NOMO-1 treated with dmso at 0.1 percent for 144 hours (cell line): Measurements from ENCODE around the gene MRO.
A peak's percentile ranks its signal among the peaks of the same experiment; 100 is the strongest.
"Not testable (repeated sequence)": the region's sequence is repeated elsewhere in the genome, so short reads cannot be mapped to it uniquely, and the experiment has no call there.

Experiments
- DNase-seq: peaks from one replicate; lab custom pipeline; 2025; ENCODE audit not compliant: unreplicated experiment; lab: John Stamatoyannopoulos, UW

MRO gene

DNA sequence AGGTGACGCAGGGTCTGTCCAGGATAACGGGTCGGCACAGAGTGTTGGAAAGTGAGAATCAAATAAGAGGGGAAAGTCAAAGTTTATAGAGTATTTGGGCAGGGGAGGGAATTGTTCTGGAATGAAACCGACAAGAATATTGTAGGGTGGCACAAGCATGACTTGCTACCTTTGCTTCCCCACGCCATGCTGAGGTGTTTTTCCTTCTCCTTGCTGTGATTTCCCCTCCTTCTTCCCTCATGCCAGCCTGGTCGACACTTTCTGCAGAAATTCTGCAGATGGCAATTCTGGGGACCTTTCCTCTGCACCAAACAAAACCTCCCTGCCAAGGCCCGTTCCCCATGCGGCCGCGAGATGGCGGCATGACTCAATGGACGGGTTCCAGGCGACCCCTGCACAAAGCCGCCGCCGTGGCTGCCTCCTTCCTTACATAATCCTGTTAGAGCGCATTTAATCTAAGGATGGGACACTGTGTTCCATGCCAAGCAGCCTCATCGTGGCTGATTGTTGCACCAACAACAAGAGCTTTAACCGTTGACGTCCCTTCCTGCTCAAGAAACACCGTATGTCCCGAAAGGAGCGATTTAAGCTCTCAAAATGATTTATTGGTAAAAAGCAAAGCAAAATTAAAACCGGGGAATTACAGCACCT is at the start of gene MRO:
Gene MRO, minus strand, starts transcription at position 289 of the 651 bp plus-strand sequence. CDS start 10,616 bp downstream, outside the sequence.
- peak; percentile 65 for DNase-seq

DNA sequence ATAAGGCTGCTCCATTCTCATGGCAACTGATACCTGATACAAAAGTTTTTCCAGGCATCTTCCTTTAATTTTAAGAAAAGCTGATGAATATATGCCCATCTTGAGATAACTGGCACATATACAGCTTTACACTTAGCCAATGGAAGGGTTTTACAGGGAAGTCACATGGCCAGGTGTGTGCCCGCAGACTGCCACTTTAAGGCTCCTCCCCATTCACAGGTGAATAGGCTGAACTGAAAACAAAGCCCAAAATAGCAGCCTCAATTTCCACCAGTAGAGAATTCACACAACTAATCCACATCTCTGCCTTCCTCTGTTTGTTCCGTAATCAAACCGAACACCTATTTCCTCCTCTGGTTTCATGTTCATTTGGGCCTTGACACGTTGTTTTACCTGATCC is 49.3 kb upstream of the MRO start:
- DNase-seq, result no peak

DNA sequence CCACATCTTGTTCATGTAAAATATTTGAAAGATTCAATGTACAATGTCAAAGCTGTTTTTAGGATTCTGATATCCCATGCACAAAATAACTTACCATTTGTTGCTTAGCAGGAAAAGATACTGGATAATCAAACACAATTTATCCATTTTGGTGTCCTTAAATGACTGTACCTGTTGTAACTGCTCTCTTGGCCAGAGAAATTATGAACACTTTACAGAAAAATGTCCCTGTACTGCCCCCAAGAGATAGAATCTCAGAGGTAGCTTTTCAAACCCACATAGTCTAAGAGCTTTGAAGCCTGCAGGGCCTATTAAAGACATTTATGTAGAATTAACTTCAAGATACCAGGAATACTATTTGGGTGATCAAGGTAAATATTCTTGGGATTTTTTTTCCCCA is 46.9 kb upstream of the MRO start:
- no peak for DNase-seq

DNA sequence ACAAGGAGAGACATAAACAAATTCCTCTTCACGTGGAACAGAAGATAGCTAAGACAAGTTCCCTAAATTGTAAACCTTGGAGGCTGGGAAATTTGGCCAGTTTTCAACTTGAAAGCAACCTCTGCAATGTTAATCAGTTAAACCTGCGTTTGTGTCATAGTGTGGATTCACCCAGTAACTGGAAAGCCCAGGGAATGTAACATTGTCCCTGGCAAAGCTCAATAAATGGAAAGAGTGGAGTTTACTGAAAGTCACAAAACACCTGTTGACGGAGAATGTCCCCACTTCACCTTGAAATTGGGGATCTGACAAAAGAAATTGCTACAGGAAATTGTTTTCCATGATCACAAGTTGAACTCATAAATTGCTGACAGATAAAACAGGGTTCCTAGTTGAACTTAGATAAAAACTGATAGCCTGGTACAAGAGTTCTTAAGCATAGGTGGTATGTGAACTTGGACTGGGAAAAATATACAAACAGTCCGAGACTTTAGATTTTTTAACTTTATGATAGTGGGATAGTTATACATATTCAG is 44.1 kb upstream of the MRO start:
- no peak for DNase-seq

DNA sequence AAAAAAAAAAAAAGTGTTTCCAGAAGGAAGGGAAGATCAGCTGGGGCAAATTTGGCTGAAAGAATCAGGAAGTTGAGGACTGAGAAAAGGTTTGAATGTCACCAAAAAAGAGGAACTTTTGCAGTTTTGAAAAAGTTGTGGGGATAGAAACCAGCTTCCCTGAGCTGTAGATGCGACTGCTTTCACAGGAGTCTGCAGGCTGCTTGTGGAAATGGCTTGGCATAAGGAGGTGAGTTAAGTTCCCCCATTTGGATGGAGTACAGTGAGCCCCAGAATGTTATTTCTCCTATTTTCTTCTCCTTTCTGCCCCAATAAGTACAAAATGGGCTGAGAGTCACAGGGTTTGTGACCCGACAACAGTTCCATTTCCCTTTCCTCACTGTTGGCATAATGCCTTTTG is 42.6 kb upstream of the MRO start:
- peak; percentile 62 for DNase-seq

DNA sequence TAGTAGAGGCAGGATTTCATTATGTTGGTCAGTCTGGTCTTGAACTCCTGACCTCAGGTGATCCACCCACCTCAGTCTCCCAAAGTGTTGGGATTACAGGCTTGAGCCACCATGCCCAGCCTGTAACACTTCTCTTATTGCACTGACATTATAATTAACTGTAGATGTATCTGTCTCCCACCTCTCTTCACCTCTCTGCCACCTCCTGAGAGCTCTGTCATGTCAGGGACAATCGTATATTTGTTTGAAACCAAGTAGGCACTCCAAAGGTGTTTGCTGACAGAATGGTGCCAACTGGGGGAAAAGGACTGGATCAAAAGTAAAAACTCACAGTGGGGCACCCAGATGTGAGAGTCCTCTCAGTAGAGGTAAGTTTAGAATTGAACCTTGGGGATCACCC is 41.8 kb upstream of the MRO start:
- DNase-seq, result no peak

DNA sequence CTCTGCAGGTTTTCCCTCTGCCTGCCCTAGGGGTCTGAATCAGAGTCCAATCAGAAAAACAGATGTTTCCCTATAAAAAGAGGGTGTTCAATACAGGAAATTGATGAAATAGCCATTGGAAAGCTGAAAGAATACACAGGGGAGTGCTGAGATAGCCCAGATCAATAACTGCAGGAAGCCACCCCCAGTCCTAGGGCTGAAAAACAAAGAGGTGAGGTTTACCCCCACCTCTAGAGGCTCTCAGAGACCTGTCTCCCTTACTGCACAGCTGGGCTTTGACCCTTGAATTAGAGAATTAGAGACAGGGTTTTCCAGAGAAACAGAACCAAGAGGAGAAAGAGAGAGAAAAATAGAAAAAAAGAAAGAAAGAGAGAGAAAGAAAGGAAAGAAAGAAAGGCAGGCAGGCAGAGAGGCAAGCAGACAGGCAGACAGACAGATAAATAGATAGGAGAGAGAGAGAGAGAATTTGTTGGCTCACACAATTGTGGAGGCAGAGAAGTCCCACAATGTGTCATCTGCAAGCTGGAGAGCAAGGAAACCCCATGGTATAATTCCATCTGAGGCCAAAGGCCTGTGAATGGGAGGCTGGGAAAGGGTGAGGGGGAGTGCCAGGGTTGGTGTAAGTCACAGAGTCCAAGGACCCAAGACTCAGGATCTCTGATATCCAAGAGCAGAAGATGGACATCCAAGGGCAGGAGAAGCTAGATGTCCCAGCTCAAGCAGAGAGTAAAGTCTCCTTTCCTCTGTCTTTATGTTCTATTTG is 40.2 kb upstream of the MRO start:
- no peak for DNase-seq

DNA sequence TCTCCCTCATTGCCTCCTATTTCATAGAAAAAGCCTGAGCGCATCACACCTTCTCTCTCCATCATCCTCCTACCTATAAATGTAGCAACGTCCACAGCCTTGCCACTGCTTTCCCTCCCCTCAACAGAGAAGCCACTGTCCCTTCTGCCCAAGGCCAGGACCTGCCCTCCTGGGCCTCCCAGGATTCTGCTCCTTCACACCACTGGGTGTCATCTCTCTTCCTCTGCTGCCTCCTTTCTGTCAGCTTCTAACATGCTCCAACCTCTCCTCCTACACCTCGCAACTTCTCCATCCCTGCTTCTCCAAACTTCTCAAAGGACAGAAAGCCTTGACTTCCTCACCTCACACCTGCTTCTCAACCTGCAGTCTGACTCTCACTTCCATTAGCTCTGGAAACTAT is 37.9 kb upstream of the MRO start:
- no peak for DNase-seq

DNA sequence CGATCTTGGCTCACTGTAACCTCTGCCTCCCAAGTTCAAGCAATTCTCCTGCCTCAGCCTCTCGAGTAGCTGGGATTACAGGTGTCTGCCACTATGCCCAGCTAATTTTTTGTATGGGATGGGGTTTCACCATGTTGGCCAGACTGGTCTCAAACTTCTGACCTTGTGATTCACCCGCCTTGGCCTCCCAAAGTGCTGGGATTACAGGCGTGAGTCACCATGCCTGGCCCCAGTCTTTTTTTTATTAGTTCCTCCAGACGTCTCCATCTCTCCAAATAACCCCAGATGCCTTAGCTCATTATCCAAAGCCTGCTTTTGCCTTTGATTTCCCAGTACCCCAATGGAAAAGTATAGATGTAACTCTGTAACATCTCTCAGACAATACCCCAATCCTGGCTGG is 37.4 kb upstream of the MRO start:
- not testable (repeated sequence) for DNase-seq

DNA sequence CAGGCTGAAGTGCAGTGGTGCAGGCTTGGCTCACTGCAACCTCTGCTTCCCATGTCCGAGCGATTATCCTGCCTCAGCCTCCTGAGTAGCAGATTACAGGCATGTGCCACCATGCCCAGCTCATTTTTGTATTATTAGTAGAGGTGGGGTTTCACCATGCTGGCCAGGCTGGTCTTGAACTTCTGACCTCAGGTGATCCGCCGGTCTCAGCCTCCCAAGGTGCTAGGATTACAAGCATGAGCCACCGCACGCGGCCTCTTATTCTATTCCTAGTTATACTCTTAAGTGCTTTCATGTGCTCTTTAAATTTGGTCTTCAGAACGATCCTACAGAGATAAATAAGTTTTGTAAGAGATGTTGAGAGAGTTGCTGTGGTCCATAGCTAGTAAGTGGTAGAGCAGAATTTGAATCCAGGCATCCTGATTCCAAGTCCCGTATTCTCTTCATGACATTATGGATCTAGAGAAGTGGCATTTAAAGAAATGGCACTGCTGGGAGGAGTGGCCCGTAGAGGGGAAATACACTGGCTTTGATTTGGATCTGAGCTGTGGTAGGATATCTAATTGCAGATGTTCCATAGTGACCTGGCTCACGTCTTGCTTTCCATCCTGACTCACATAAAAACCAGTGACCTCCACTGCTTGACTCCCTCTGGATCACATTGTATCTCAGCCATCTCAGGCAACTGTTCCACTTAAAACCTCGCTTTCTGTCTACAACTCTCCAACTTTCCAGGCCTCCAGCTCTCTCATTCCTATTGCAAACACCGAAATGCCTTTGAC is 36.4 kb upstream of the MRO start:
- no peak for DNase-seq

DNA sequence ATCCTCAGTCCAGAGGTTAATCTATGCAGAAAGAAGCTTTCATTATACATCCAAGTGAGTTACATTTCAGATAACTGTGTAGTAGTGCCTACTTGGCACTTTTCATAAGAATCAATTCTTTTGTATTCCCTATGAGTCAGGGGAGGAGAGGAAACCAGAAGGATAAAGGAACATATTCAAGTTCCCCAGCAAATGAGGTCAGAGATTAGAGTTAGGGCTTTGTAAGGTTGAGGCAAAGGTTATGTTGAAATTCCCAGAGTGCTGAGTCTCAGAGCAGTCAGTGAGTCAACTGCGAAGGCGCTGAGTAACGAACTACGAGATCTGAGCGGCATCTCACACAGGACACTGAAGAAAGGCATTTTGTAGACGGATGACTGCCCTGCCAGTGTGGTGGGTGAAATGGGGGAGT is 34.1 kb upstream of the MRO start:
- no peak for DNase-seq

DNA sequence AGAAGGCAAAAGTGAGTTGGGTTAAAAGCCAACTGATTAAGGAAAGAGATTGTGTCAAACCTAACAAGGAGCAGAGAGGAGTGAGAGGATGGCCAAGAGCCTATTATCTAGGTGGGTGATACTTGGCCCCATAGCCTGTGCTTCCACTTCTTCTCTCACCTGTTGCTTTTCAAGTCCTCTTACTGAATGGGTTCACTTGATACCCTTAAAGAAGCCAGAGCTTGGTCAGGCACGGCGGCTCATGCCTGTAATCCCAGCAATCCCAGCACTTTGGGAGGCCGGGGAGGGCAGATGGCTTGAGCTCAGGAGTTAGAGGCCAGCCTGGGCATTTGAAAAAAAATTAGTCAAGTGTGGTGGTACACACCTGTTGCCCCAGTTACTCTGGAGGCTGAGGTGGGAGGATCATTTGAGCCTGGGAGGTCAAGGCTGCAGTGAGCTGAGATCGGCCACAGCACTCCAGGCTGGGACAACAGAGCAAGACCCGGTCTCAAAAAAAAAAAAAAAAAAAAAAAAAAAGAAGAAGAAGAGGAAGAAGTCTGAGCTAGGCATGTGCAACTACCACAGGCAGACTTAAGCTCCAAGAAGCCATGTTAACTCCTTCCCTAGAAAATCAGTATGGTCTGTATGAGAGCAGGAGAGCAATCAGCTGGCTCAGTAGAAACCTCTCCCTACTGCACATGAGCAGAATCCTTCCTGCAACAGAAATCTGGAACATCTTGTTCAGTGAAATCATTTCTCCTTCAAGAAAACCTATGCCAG is 30.7 kb upstream of the MRO start:
- DNase-seq, result no peak

DNA sequence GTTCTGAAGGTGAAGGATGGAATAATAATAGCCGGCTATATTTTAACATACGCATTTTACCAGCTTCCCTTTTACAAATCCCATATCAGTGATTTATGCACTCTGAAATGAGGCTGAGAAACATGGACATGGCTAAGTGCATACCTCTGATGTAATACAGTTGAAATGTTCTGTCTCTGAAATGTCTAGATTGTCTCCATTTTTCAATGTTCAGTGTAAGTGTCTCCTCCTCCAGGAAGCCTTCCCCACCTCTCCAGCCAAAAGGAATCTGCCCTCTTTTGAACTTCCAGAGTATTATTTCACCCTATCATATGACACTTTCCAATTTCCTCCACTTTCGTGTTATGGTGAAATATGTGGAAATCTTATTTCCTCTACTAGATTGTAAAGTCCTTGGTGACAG is 29.6 kb upstream of the MRO start:
- no peak for DNase-seq

DNA sequence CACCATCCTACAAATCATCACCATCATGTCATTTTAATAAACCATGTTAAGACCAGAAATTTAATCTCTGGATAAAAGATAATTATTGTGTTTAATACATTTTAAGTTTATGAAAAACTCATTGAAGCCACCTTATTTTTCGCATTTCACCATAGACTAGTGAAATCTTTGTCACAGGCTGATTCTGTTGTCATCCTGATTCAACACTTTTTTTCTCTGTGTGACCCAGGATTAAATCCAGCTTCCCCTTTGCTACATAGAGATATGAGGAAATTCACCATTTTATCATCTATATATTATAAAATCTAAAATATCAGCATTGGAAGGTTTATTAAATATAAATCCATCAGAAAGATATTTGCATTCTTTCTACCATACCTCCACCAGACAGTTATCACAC is 29.2 kb upstream of the MRO start:
- no peak for DNase-seq

DNA sequence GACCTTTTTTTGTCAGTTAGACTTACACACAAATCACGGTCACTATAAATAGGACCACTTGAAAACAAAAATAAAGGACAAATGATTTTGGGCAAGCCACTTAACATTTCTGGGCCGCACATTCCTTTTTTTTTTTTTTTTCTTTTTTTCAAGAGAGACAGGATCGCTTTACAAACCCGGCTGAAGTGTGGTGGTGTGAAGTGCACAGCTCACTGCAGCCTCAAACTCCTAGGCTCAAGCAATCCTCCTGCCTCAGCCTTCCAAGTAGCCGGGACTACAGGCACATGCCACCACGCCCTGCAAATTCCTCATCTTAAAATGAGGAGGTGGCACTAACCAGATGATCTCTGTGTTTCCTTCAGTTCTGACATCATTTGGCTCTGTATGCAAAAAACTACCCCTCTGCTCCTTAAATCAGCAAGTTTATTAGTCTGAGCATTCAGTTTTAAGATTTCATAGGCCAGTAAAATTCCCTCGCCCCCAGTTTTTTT is 28.3 kb upstream of the MRO start:
- DNase-seq, result no peak

DNA sequence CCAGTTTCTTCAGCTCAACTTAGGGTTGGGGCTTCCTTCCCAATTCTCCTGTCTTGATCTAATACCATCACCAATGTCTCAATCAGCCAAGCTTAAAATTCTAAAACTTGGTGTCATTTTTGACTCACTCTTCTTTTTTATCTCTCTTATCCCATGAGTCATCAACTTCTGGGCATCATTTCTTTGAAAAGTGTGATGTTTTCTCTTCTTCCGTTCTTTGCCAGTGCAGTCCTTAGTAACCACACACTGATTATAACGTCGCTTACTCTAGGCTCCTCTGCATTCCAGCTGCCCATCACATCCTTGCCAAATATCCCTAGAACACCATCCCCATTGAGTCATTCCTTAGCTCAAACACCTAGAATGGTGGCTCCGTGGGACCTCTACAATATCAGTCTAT is 27.4 kb upstream of the MRO start:
- DNase-seq, result no peak

DNA sequence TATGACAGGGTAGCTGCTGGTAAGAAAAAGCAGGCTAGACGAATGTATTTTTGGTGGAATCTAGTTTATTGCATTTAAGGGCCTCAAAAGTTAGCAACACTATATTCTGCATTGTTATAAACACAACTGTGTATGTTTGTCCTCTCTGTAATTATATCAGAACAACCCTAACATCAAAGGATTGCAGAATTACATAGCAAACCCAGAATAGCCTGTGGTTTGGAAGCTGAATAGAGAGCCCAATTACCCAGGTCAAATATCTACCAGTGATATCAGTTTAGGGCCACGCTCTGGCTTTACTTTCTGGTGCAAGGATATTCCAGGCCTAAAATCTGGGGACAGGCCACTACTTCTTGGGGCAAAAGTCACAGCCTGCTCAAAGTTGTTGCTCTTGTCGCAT is 25.1 kb upstream of the MRO start:
- DNase-seq, result no peak

DNA sequence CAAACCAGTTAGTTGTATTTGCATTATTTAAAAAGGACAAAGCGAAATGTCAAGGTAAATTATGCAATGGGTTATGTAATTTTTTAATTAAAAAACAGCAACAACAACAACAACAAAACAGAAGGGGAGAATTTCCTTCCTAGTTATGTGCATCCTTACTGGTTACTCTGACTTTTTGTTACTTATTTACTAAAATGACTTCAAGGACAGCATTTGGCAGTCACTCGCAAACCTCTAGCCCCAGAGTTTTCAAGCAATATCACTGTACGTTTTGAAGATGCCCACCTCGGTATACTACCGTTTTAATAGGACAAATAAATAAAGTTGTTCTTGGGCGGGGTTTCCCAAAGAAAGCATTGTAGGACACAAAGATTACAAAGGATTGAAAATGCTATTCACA is 24.7 kb upstream of the MRO start:
- no peak for DNase-seq

DNA sequence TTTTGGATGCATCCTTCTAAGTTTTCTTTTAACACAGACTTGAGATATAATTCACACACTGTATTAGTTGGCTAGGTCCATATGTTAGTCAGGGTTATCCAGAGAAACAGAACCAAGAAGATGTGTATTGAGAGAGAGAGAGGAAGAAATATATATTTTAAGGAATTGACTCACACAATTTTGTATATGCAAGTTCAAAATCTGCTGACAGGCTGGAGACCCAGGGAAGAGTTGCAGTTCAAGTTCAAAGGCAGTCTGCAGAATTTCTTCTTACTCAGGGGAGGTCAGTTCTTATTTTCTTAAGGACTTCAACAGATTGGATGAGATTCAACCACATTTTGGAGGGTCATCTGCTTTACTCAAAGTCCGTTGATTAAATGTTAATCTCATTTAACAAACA is 23.0 kb upstream of the MRO start:
- DNase-seq, result no peak

DNA sequence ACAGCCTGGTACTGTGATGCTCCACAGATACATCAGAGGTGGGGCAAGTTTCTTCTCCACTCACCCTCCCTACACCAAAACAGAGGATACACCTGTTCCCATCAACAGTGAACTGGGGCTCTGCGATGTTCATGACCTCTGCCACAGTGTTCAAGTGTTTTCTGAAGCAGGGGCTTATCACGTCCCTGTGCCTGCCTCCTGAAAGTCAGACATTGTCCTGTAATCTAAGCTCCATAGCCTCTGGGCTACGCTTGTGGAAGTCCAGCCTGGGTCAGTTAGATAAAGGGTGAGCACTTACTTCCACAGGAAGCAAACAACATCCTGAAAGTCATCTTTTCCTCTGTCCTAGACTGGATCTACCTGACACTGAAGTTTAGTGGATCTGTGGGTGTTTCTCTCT is 20.2 kb upstream of the MRO start:
- DNase-seq, result no peak

DNA sequence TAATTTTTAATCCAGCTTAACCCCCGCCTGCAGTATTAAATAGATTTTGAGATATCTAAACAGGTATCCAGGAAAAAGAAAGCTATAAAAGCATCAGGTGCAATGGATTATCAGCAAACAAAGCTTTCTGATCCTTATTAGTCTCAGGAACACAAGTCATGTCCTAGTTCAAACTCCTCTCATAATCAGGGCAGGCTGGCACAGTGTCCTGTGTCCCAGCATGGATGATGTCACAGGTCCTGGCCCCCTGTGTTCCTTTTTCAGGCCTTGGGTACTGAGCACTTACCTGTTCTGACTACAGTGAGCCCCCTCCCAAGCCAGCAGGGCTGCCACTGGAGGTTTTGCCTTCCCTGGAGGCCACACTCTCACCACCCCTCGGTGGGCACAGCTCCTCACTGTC is 19.5 kb upstream of the MRO start:
- no peak for DNase-seq
